Activated T-helper 17 cell treated with anti-CD3 and anti-CD28 coated beads, Interleukin-2, amount 50 U/mL, for 72 hours (primary cell): ENCODE results near the gene CACNB1. TPM values are rescaled to one million over a fixed set of nuclear protein-coding genes. Genes with fewer than 3 reads are reported as not detected.

ENCODE experiments used
- ATAC-seq: fragments of 150-1000 bp; cut with Tn5 transposase; replicated peaks from 2 replicates; pipeline ENCODE4 v1.10.0; 2021; ENCODE audit warnings: mild to moderate bottlenecking, moderate library complexity
- H3K27ac Mint-ChIP-seq: one replicate; pipeline ENCODE4 v1.8.0; 2022; ENCODE audit warnings: mixed read lengths
- H3K27me3 Mint-ChIP-seq: one replicate; pipeline ENCODE4 v1.8.0; 2022; ENCODE audit warnings: mixed read lengths
- H3K36me3 Mint-ChIP-seq: one replicate; pipeline ENCODE4 v1.8.0; 2022; ENCODE audit warnings: low read depth, mild to moderate bottlenecking, mixed read lengths
- H3K4me1 Mint-ChIP-seq: one replicate; pipeline ENCODE4 v1.8.0; 2022; ENCODE audit warnings: mixed read lengths
- H3K4me3 Mint-ChIP-seq: one replicate; pipeline ENCODE4 v1.8.0; 2022; ENCODE audit warnings: mild to moderate bottlenecking, mixed read lengths
- H3K9me3 Mint-ChIP-seq: one replicate; pipeline ENCODE4 v1.8.0; 2022; ENCODE audit warnings: mixed read lengths
- total RNA-seq, 2 donors: library from RNA; stranded (reverse); gene quantifications; one replicate each; pipeline ENCODE4 v1.2.3, GENCODE V29; 2022

Gene CACNB1
- total RNA-seq, 2 donors from 2014 or later = 22.6 to 24.2 TPM

GRCh38 chr17:39167476-39167875 is 30.0 kb downstream of the CACNB1 start:
- Mint-ChIP-seq H3K27me3 (peaks cover 18% of the 10 kb centered on the region), H3K27ac (no peak overlapping the region), H3K9me3 (no peaks in the 10 kb centered on the region), H3K4me3 (no peak overlapping the region), H3K36me3 (no peaks in the 10 kb centered on the region), H3K4me1 (peaks cover 15% of the 10 kb centered on the region)
- ATAC-seq = no peak

DNA sequence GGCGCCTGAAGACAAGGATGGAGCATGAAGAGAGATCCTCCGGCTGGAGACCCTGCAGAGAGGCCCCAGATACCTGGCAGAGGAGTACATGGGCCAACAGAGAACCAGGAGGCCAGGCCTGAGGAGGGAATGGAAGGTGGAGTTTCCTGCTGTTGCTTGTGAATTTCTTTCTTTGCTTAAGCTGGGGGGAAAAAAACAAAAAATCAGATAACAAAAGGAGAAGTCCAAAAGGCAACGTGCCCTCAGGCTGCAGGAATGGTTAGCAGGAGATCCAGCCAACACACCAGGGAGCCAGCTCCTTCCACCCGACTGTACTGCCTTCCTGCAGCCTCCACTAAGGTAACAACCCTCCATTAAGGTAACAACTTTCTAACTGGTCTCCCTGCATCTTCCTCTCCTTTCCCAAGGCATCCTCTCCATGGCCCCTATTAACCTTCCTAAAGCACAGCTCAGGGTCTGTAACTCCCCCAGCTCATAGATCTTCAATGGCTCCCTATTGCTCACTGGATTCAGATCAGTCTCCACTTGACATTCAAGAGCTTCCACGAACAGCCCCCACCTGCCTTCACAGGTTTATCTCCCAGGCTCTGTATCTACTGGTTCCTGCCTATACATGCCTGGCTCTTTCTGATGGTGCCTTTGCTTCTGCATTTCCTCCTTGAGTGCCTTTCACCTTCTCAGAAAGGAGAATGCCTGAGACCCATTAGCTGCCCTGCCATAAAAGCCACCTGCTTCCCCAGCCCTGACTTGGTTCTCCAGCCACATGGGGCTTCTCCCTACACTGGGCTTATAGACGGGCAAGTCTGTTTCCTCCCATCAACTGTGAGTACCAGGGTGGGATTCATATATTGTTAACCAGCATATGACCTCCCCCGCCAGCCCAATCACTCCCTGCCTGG is 30.8 kb downstream of the CACNB1 start:
- Mint-ChIP-seq H3K27me3 (peaks cover 18% of the 10 kb centered on the region), H3K4me1 (peaks cover 11% of the 10 kb centered on the region), H3K4me3 (no peak overlapping the region), H3K9me3 (no peaks in the 10 kb centered on the region), H3K27ac (no peak overlapping the region), H3K36me3 (no peaks in the 10 kb centered on the region)
- ATAC-seq = no peak

DNA sequence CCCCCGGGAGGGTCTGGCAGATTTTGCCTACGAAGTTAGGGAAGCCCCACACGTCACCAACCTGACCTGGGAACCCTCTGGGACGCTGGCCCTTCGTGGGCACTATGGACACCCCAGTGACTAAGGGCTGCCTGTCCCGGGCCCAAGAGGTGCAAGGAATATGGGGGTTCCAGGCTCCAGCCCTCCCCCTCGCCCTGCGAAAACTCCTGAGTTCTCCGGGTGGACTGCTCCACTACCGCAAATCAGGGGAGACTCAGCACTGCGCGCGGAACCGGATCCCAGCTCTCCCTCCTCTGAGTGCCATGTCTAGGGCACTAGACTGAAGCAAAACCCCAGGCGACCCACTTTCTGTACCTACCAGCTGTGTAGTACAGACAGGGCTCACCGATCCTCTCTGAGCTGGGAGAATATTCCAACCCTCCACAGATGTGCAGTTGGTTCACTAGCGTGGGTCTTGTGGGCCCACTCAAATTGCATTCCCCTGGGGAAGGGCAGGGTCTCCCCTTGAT is 31.6 kb downstream of the CACNB1 start, which contains the start of gene ARL5C:
ARL5C (minus strand) TSS at position 321 of the 509 bp plus-strand sequence. CDS start 401 bp downstream, outside the sequence.
- peaks cover 11% of the 10 kb centered on the region for H3K4me1 Mint-ChIP-seq
- H3K4me3 Mint-ChIP-seq = peak within 1 kb of the TSS; percentile 81
- H3K36me3 Mint-ChIP-seq = no peaks in the 10 kb centered on the region
- H3K27ac Mint-ChIP-seq = peak within 1 kb of the TSS; percentile 42
- ATAC-seq = no peak
- H3K27me3 Mint-ChIP-seq = peaks cover 18% of the 10 kb centered on the region
- no peaks in the 10 kb centered on the region for H3K9me3 Mint-ChIP-seq

DNA sequence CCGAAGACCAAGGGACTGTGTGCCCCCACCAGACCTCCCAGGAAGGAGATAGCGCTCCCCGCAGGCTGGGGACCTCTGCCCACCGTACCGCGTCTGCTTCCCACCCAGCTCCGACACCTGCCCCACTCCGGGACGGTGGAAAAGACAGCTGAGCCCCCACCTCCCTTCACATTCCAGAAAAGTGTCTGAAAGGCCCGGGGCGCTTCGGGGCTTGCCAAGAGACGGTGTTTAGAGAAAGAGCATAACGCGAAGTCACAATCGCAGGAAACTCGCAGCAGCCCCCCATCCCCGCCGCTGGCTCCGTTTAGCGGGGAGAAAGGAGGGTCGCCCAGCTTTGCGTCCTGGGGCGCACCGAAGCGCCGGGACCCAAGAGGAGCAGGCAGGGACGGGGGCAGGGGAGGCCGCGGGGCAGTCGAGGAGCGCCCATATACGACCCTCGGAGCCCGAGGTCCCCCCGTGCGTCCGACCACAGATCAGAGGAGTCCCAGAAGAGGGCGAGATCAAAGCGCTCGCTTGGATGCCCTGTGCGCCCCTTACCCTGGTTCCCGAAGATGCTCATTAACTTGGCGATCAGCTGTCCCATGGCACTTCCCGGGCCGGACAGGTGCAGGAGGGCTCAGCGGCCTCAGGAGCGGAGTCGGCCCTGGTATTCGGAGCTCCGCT is 32.2 kb downstream of the CACNB1 start:
- Mint-ChIP-seq H3K4me1 (peaks cover 11% of the 10 kb centered on the region), H3K36me3 (no peaks in the 10 kb centered on the region), H3K27me3 (peaks cover 18% of the 10 kb centered on the region), H3K9me3 (no peaks in the 10 kb centered on the region), H3K4me3 (peak overlapping the region; percentile 81), H3K27ac (peak overlapping the region; percentile 42)
- peak; percentile 15 for ATAC-seq

- Mint-ChIP-seq H3K36me3 (no peaks in the 10 kb centered on the region), H3K4me3 (peak overlapping the region; percentile 81), H3K27ac (peak overlapping the region; percentile 42), H3K27me3 (peaks cover 18% of the 10 kb centered on the region), H3K4me1 (peaks cover 11% of the 10 kb centered on the region), H3K9me3 (no peaks in the 10 kb centered on the region)
- peak; percentile 94 for ATAC-seq
Measured at GRCh38 chr17:39164675-39165143, 32.8 kb downstream of the CACNB1 start.

- Mint-ChIP-seq H3K9me3 (no peaks in the 10 kb centered on the region), H3K27ac (no peak overlapping the region), H3K4me3 (no peak overlapping the region), H3K4me1 (peaks cover 6% of the 10 kb centered on the region), H3K36me3 (no peaks in the 10 kb centered on the region), H3K27me3 (peaks cover 14% of the 10 kb centered on the region)
- ATAC-seq = no peak
Measured at GRCh38 chr17:39161962-39162361, 35.5 kb downstream of the CACNB1 start.

GRCh38 chr17:39158623-39159022 is 38.8 kb downstream of the CACNB1 start:
- no peak for ATAC-seq
- Mint-ChIP-seq H3K4me3 (no peak overlapping the region), H3K27ac (no peak overlapping the region), H3K36me3 (peaks cover 15% of the 10 kb centered on the region), H3K27me3 (no peaks in the 10 kb centered on the region), H3K9me3 (no peaks in the 10 kb centered on the region), H3K4me1 (peaks cover 10% of the 10 kb centered on the region)

DNA sequence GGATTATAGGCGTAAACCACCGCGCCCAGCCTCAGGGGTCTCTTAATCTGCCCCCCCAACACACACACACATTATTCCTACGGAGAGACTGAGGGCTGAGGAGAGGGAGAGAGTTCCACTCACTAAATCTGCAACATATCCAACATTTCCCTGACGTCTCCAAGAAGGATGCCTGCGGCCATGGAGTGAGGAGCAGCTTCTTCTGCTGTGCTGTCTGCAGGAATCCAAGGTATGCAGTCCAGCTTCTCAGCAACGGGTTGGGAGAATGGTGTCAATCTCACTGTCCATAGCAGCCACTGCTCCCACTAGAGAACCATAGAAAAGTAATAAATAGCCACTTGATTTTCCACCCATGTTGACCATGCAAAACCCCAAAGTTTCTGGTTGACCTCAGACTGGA is 41.0 kb downstream of the CACNB1 start:
- Mint-ChIP-seq H3K4me3 (no peak overlapping the region), H3K27me3 (no peaks in the 10 kb centered on the region), H3K4me1 (peaks cover 26% of the 10 kb centered on the region), H3K36me3 (peaks cover 24% of the 10 kb centered on the region), H3K9me3 (no peaks in the 10 kb centered on the region), H3K27ac (no peak overlapping the region)
- no peak for ATAC-seq

DNA sequence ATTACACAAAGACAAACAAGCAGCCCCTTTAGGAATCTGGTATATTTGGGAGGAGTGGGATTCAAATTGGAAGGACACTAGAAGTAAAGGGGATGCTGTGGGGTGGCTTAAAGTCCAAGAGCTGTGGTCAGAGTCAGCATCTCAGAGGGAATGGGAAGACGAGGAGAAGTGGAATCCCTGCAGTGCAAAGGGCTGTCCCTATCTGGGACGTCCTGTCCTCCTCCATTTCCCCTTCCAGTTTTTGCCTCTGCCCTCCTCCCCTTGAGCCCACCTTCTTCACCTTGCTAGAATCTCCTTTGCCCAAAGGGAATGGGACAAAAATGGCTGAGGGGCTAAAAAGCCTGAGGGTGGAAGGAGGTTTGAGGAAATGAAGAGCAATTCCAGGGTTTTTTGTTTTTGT is 41.8 kb downstream of the CACNB1 start:
- Mint-ChIP-seq H3K4me1 (peaks cover 26% of the 10 kb centered on the region), H3K27ac (no peak overlapping the region), H3K36me3 (peaks cover 24% of the 10 kb centered on the region), H3K27me3 (no peaks in the 10 kb centered on the region), H3K9me3 (no peaks in the 10 kb centered on the region), H3K4me3 (no peak overlapping the region)
- no peak for ATAC-seq

GRCh38 chr17:39153599-39154051 is 43.8 kb downstream of the CACNB1 start:
- peaks cover 31% of the 10 kb centered on the region for H3K4me1 Mint-ChIP-seq
- peak overlapping the region; percentile 100 for H3K4me3 Mint-ChIP-seq
- no peaks in the 10 kb centered on the region for H3K9me3 Mint-ChIP-seq
- peak; percentile 70 for ATAC-seq
- H3K27me3 Mint-ChIP-seq = peaks cover 5% of the 10 kb centered on the region
- H3K27ac Mint-ChIP-seq = peak overlapping the region; percentile 100
- H3K36me3 Mint-ChIP-seq = peaks cover 24% of the 10 kb centered on the region

GRCh38 chr17:39151943-39152818 is 45.3 kb downstream of the CACNB1 start:
- H3K4me3 Mint-ChIP-seq = peak overlapping the region; percentile 100
- peak overlapping the region; percentile 100 for H3K27ac Mint-ChIP-seq
- H3K9me3 Mint-ChIP-seq = no peaks in the 10 kb centered on the region
- peaks cover 24% of the 10 kb centered on the region for H3K36me3 Mint-ChIP-seq
- peaks cover 31% of the 10 kb centered on the region for H3K4me1 Mint-ChIP-seq
- H3K27me3 Mint-ChIP-seq = peaks cover 5% of the 10 kb centered on the region
- no peak for ATAC-seq

GRCh38 chr17:39151150-39151942 is 46.1 kb downstream of the CACNB1 start, which contains the start of gene PLXDC1:
TSS of gene PLXDC1 (minus strand) at chr17:39151637. CDS start at chr17:39151437, 200 bp downstream.
- no peak for ATAC-seq
- peaks cover 5% of the 10 kb centered on the region for H3K27me3 Mint-ChIP-seq
- H3K27ac Mint-ChIP-seq = peak within 1 kb of the TSS; percentile 100
- peaks cover 24% of the 10 kb centered on the region for H3K36me3 Mint-ChIP-seq
- H3K4me1 Mint-ChIP-seq = peaks cover 31% of the 10 kb centered on the region
- peak within 1 kb of the TSS; percentile 100 for H3K4me3 Mint-ChIP-seq
- H3K9me3 Mint-ChIP-seq = no peaks in the 10 kb centered on the region

GRCh38 chr17:39150795-39151149 is 46.7 kb downstream of the CACNB1 start:
- Mint-ChIP-seq H3K9me3 (no peaks in the 10 kb centered on the region), H3K27ac (no peak overlapping the region), H3K4me1 (peaks cover 31% of the 10 kb centered on the region), H3K36me3 (peaks cover 24% of the 10 kb centered on the region), H3K27me3 (peaks cover 5% of the 10 kb centered on the region), H3K4me3 (peak overlapping the region; percentile 44)
- no peak for ATAC-seq
